Measurements from ENCODE around the gene ARL6.

The ARL6 gene, protein sequence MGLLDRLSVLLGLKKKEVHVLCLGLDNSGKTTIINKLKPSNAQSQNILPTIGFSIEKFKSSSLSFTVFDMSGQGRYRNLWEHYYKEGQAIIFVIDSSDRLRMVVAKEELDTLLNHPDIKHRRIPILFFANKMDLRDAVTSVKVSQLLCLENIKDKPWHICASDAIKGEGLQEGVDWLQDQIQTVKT

DNA sequence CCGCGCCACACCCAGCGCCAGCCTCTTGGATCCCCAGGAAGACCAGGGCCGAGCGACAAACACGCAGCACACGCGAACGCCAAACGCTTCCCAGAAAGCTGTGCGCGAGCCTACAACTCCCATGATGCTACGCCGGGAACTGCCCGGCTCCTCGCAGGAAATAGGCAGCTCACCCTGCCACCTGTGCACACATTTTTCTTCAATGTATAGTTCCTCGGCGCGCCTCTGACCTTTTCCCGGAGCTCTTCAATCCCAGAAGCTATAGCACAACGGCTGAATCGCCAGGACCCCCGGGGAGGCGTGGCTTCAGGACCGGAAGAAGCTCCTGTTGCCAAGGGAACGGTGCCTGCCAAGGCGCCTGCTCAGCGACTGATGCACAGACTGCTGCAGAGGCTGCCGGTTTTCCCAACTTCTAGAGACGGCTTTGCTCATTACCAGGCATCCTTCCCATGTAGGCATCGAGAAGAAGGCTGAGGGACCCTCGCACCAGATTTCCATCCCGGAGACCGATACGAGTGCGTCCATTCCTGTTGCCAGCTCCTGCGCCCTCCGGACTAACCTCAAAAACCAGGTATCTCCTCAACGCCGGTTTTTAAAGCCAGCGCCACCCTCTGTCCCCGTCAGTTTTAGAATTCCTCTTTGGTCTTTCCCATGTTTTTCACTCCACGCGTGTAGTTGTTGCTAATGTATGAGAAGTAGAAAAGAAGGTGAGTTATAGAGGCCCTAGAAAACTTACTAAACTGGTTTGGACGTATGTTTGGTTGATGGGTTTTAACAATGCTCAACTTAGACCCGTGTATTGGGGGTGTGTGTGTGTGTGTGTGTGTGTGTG lies at the start of gene ARL6:
Gene ARL6, plus strand, starts transcription at position 352 of the 832 bp plus-strand sequence. CDS start 3,350 bp downstream, outside the sequence.
- peak; percentile 75 for DNase-seq

- peak; percentile 67 for DNase-seq
Observed at GRCh38 chr3:97719156-97719821, 45.3 kb upstream of the ARL6 start.

DNA sequence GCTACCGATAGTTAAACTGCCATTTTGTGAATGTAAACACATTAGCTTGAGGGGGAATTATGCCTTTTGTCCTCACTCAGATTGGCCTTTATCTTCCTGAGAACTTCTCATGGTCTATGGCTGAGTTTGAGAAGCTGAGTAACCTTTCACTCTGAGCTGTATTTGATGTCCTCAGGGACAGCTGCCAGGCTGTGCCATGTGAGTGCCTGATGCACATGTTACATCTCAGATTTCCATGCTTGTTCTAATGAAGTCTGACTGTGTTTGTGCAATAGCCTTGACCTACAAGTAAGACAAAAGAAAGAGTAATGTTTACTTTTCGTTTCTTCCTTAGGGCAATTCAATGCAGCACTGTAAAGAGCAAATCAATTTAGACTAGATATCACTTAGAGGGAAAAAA lies 44.1 kb upstream of the ARL6 start:
- DNase-seq = no peak

DNA sequence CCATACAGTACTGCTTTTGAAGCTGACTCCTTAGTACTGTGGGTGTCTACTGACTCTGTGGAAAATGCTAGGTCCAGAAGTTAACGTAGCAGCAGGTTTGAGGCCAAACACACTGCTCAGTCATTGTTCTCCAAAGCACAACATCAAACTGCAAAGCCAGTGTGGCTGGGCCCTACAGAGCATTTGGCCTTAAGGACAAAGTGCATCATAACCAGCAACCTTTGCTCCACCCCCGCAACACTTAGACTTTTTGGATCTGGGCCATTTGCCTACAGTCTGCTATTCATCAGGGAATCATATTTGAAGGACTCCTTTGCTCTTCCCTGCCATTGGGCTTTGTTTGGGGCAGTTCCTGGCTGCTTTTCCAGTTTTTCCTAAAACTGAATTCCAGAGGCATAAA lies 43.1 kb upstream of the ARL6 start:
- DNase-seq = no peak

DNA sequence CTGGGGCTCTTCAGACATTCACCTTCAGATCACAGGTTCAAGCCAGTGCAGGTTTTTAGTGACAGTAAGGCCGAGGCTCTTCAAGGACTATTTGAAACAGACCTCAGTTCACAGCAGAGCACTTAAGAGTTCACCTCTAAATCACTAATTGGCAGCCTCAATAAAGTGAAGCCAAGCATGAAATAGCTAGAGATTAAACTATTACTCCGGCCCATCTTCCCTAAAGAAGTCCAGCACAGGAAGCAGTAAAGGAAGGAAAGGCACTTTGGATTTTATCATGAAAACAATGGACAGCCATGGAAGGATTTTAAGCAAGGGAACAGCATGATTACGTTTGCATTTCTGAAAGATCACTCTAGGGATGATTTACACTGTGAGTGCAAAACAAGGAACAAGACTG lies 27.6 kb upstream of the ARL6 start:
- DNase-seq = no peak

- DNase-seq = no peak
Observed at GRCh38 chr3:97738761-97739160, 25.8 kb upstream of the ARL6 start.

DNA sequence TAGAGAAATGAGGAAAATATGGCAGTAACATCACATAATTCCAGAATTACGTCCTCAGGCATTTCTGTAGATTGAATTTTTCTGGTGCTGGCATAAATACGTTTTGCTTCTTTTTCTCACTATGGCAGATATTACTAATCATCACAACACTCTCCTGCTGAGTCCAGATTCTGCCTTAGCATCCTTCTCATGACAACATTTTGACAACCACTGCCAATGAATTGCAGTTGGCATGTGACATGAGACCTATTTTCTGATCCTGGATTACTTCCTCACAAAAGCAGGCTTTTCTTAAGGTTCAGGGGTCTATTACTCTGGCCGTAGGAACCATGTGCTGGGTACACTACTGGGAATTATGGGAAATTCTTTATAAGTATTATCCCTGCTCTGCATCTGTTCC lies 22.5 kb upstream of the ARL6 start:
- no peak for DNase-seq

DNA sequence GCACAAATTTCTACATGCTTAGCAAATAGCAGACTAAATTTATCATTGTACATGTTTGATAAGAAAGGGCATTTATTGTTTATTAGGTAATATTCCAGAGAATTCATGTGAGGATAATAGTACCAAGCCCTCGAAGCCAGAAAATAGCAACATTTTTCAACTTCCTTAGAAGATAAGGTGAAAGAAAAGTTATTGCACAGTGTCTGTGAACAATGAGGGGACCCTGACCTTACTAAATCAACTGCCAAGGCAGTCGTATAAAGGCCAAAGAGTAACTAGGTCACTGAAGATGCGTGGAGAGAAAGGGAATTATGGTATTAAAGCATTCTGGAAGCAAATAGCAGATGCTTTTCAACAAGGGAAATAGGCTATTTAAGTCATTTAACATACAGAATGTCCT lies 20.3 kb upstream of the ARL6 start:
- no peak for DNase-seq

DNA sequence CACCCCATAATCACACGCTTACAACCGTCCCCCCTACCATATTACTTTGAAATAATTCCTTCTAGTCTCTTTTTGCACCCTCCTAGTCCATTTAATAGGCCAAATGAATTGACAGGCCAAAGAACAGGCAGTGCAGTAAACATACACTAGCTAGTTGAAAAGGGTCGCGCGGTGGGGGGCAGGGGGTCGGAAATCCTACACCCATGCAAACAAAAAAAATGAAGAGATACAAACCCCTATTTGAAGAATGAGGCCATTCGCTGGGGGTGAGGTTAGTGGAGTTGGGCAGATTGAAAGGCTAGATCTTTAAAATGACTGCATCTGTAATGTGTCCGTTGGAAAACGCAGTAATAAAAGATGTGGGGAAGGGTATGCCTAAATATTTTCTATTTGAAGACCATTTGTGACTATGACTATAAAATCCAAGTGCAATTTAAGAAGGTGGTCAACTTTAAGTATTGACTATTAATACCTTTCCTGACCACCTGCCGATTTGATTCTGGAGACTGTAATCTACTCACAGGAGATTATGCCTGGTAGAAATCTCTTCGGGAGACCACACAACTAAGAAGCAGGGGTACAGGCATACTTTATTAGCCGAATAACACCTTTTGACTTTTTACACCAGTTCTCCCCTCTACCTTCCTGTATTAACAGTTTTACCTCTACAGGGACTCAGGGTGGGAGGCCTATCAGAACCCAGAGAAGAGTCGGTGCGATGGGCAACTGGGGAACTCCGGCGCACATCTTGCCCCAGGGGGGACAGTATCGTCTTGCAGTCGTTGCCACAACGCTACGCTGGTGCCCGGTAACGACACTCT lies 762 bp upstream of the ARL6 start:
- no peak for DNase-seq

- no peak for DNase-seq
Observed at GRCh38 chr3:97765336-97765735, 778 bp downstream of the ARL6 start.

- DNase-seq = no peak
Observed at GRCh38 chr3:97772926-97773325, 8.4 kb downstream of the ARL6 start.

GRCh38 chr3:97778152-97778551 lies 13.6 kb downstream of the ARL6 start:
- no peak for DNase-seq

- no peak for DNase-seq
Observed at GRCh38 chr3:97793420-97794019, 29.0 kb downstream of the ARL6 start.

GRCh38 chr3:97795951-97796350 lies 31.4 kb downstream of the ARL6 start:
- no peak for DNase-seq

DNA sequence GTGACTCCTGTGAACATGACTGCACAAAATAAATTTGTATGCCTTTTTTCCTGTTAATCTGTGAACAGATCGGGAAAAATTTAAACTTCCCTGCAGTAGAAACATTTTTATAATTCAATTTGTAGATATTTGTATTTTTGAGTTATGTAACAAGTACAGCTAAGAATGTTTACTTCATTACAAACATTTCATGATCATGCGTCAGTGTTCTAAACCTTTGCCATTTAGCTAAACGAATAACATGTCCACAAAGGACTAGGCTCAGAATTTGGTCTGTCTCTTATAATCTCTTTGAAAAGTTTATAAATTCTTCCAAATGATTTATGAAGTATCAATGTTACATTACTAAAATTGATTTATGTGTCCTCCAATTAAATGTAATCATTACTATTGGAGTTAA lies 39.9 kb downstream of the ARL6 start:
- no peak for DNase-seq

DNA sequence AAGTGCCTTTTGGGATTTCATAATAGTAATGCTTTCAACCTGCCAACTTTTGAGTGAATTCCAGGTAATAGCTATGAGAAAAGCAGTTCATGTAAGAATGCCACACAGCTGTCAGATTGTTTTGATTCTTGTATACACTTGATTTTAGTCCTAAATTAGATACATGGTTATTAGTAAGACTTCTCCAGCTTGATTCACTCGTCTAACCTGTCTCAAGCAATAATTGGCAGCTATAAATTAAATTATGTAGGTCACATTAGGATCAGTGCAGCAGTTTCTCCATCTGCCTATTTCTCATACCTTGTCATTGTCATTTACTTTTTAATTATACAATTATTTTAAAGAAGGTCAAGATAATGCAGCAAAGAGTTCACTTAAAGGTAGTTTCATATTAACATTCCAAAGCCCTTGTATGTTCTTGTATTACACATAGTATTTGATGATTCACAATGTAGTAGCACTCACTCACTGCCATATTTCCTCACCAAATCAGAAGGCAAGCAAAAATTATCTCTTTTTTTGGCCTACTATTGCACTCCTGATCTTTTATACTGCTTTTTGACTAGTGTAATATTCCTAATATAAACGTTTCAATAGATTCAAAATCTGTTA lies 46.3 kb downstream of the ARL6 start:
- peak; percentile 44 for DNase-seq

GRCh38 chr3:97815149-97815917 lies 50.8 kb downstream of the ARL6 start:
- DNase-seq = no peak

DNA sequence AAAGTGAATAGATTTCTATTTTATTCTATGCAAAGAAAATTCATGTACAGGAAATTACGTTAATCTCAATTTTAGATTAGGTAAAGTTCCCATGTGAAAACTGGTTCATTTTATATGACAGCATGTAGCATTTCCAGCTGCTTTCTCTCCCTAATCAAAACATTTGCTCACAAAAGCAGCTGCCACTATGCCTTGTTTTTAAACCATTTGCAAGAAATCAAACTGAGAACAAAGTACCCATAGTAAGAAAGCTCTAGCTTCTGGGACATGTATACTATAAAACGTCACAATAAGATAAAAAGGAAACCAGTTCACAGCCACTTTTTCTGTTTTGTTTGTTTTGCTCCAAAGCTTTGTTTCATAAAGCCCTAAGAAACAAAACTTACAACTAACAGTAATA lies 52.3 kb downstream of the ARL6 start:
- no peak for DNase-seq

GRCh38 chr3:97817965-97818364 lies 53.4 kb downstream of the ARL6 start:
- DNase-seq = no peak

DNA sequence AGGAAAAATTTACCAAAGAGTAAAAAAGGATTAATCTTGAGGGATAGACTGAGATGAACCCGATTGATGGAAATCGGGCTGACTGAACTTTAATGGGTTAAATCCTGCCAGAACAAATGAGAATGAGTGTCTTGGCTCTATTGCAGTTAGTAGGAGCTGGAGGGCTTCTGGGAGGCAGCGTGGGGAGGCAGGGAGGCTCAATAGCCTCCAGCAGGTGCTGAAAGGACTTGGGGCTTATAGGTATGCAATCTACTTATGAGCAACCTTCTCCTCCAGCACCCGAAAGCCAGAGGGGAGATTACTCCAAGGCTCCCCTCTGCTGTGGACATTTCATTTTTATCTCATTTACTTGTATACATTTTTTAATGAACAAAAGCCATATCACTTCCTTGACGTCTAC lies 56.2 kb downstream of the ARL6 start:
- DNase-seq = no peak

GRCh38 chr3:97821287-97821773 lies 56.8 kb downstream of the ARL6 start:
- peak; percentile 9 for DNase-seq
